Transverse colon (tissue), 4 donors: ENCODE measurements around the gene AREL1.

Source experiments
- CTCF ChIP-seq, 5 experiments: fragments of 200-600 bp in 3 of 5; fragments of 450-650 bp in 2 of 5; sonication (generic) in 3 of 5; IDR thresholded peaks; 1 replicate in 2 of 5; 2 replicates in 3 of 5; pipeline ENCODE4 v1.5.1; 2016 to 2017; ENCODE audit warnings: antibody characterized with exemption in 5 of 5, inconsistent platforms in 3 of 5, mild to moderate bottlenecking in 2 of 5, moderate library complexity in 1 of 5
- EP300 ChIP-seq: sonication (generic); formaldehyde crosslinking; IDR thresholded peaks from one replicate; pipeline ENCODE4 v1.6.1; 2017; ENCODE audit warnings: antibody characterized with exemption, low read depth
- POLR2A ChIP-seq: fragments of 450-650 bp; IDR thresholded peaks from one replicate; pipeline ENCODE4 v1.6.1; 2016; ENCODE audit warnings: antibody characterized with exemption, mild to moderate bottlenecking, moderate library complexity
- POLR2AphosphoS5 ChIP-seq, 3 donors: sonication (generic); formaldehyde crosslinking; IDR thresholded peaks; one replicate each; pipeline ENCODE4 v1.6.1; 2016; ENCODE audit warnings: antibody characterized with exemption in 3 of 3

- TF ChIP-seq EP300 (no peak), CTCF (IDR thresholded peaks at IDR 0.05) (no peak), POLR2A (no peak), POLR2AphosphoS5 (IDR thresholded peaks at IDR 0.05) (no peak)
Measured at GRCh38 chr14:74683406-74683805, 29.5 kb downstream of the AREL1 start.
